Calu3 (cell line): ENCODE measurements around the gene RRAS2. TPM values are rescaled to one million over a fixed set of nuclear protein-coding genes. Genes with fewer than 3 reads are reported as not detected.

Experiments
- BruUV-seq: library from RNA; stranded (reverse); fragments of 400-500 nt; replicated peaks from 2 replicates; lab custom pipeline; 2021; lab: Mats Ljungman, UMichigan
- CTCF ChIA-PET: fragments of 300-600 bp; sonication (Branson Sonifier 250); formaldehyde crosslinking; loops from one replicate; lab custom pipeline; 2022; ENCODE audit warnings: antibody characterized with exemption; lab: Charles Lee
- DNase-seq: peaks from one replicate; pipeline ENCODE4 v3.0.0; 2022
- H3K27ac Mint-ChIP-seq: one replicate; pipeline ENCODE4 v1.8.0; 2022; ENCODE audit warnings: mixed read lengths; ENCODE audit not compliant: unreplicated experiment
- H3K27me3 Mint-ChIP-seq: one replicate; pipeline ENCODE4 v1.8.0; 2022; ENCODE audit warnings: mixed read lengths; ENCODE audit not compliant: unreplicated experiment
- H3K36me3 Mint-ChIP-seq: one replicate; pipeline ENCODE4 v1.8.0; 2022; ENCODE audit warnings: mild to moderate bottlenecking, moderate library complexity, mixed read lengths; ENCODE audit not compliant: insufficient read depth, unreplicated experiment
- H3K4me1 Mint-ChIP-seq: one replicate; pipeline ENCODE4 v1.8.0; 2022; ENCODE audit warnings: mild to moderate bottlenecking, low read depth, mixed read lengths; ENCODE audit not compliant: unreplicated experiment
- H3K4me3 Mint-ChIP-seq: one replicate; pipeline ENCODE4 v1.8.0; 2022; ENCODE audit warnings: mild to moderate bottlenecking, low read depth, moderate library complexity, mixed read lengths; ENCODE audit not compliant: unreplicated experiment
- H3K9me3 Mint-ChIP-seq: one replicate; pipeline ENCODE4 v1.8.0; 2022; ENCODE audit warnings: low read depth, mixed read lengths; ENCODE audit not compliant: unreplicated experiment
- intact Hi-C: fragments of 100-400 bp; cut with micrococcal nuclease; formaldehyde crosslinking; loops from one replicate; pipeline ENCODE4 v1.10.0; 2022; ENCODE audit not compliant: unreplicated experiment
- total RNA-seq: library from RNA; stranded (reverse); gene quantifications from 2 replicates; pipeline ENCODE4 v1.2.3, GENCODE V29; 2022
- TF ChIP-seq, protein P1 (sequence below): fragments of 200-600 bp; IDR thresholded peaks from one replicate; pipeline ENCODE4 v1.8.0; 2022; ENCODE audit warnings: antibody characterized with exemption; ENCODE audit not compliant: unreplicated experiment

RRAS2 gene
- total RNA-seq, 1 experiment from 2014 or later = 42.8 TPM

DNA sequence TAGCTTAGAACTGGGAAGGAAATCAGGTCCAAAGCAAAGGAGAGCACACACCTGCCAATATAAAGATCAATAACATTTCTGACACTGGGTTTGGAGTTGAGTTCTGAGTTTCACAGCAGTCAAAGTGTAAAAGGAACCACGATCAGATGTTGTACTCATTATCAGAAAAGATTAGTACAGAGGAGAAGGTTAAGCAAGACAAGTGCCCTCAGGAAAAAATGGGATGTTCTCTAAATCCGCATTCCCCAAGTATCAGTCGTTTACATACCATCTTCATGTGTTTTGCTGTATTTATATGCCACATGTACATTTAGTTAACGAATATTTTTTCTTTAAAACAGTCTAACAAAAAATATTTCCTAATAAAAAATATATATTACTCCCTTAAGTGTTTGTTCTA is 23.0 kb upstream of the RRAS2 start:
- TF ChIP-seq, protein P1, sequence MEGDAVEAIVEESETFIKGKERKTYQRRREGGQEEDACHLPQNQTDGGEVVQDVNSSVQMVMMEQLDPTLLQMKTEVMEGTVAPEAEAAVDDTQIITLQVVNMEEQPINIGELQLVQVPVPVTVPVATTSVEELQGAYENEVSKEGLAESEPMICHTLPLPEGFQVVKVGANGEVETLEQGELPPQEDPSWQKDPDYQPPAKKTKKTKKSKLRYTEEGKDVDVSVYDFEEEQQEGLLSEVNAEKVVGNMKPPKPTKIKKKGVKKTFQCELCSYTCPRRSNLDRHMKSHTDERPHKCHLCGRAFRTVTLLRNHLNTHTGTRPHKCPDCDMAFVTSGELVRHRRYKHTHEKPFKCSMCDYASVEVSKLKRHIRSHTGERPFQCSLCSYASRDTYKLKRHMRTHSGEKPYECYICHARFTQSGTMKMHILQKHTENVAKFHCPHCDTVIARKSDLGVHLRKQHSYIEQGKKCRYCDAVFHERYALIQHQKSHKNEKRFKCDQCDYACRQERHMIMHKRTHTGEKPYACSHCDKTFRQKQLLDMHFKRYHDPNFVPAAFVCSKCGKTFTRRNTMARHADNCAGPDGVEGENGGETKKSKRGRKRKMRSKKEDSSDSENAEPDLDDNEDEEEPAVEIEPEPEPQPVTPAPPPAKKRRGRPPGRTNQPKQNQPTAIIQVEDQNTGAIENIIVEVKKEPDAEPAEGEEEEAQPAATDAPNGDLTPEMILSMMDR = no peak
- no peak for DNase-seq
- peaks cover 6% of the 10 kb centered on the region for H3K36me3 Mint-ChIP-seq
- peak overlapping the region; percentile 85 for H3K4me3 Mint-ChIP-seq
- H3K4me1 Mint-ChIP-seq = peaks cover 10% of the 10 kb centered on the region
- H3K27ac Mint-ChIP-seq = no peak overlapping the region
- CTCF ChIA-PET = no interaction called here
- no peaks in the 10 kb centered on the region for H3K27me3 Mint-ChIP-seq
- intact Hi-C loops = no loop called here
- BruUV-seq = no TSS peak
- no peaks in the 10 kb centered on the region for H3K9me3 Mint-ChIP-seq

DNA sequence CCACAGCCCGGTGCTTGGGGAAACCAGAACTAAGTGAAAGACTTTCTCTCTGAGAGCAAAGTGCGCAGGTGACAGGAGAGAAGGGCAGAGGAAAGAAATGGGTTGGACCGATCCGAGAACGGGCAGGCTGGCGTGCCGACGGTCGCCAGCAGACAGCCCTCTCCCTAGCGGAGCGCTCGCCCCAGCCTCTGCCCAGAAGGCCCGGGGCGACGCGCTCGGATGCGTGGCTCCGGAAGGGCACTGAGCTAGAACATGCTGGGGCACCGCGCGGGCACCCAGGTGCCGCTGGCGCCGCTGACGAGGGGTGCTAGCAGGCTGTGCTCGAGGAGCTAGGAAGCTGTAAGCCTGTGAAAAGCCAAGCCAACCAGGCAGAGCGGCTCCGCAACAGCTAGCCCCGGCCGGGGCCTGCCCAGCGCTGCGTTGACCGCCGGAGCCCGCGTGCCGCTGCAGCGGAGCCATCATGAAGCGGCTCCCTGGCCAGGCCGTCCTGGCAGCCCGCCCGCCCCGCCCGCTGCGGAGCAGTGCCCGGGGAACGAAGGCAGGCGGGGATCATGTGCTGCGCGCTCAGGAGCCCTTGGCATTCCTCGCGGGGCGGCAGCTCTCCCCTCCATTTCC is 22.1 kb upstream of the RRAS2 start:
- Mint-ChIP-seq H3K9me3 (no peaks in the 10 kb centered on the region), H3K4me1 (peaks cover 16% of the 10 kb centered on the region), H3K4me3 (peak overlapping the region; percentile 85), H3K27ac (peak overlapping the region; percentile 56), H3K27me3 (no peaks in the 10 kb centered on the region), H3K36me3 (peaks cover 6% of the 10 kb centered on the region)
- BruUV-seq = no TSS peak
- TF ChIP-seq, protein P1 = peak; percentile 9
- CTCF ChIA-PET = interaction anchor here (0.6 to 0.7 kb wide), 2 partner anchors 62 to 75 kb away, joined by 3 read pairs; no protein-coding TSS in a partner anchor
- intact Hi-C loops = no loop called here
- DNase-seq = peak; percentile 67

DNA sequence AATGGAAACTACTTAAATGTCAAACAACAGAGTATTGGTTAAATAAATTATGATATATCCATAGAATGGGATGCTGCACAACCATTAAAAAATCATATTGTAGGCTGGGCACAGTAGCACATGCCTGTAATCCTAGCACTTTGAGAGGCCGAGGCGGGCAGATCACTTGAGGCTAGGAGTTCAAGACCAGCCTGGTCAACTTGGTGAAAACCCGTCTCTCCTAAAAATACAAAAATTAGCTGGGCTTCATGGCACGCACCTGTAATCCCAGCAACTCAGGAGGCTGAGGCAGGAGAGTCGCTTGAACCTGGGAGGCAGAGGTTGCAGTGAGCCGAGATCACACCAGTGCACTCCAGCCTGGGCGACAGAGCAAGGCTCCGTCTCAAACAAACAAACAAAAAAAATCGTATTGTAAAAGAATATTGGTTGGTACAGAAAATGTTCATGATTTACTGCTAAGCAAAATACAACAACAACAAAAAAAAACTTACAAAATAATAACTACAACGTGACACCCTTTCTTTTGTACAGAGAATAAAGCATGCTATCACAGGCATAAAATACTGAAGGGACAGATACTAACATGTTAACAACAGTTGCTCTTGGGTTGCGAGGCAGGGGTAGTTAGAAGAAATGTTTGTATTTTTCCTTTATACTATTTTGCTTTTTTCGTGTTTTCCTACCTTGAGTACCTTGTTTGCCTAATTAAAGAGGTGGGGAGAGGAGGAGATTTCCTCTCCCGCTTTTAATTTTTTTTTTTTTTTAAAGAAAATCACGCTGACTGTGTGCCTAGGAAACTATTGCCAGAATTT is 21.3 kb upstream of the RRAS2 start:
- Mint-ChIP-seq H3K27me3 (no peaks in the 10 kb centered on the region), H3K4me1 (peaks cover 16% of the 10 kb centered on the region), H3K9me3 (no peaks in the 10 kb centered on the region), H3K36me3 (peaks cover 6% of the 10 kb centered on the region), H3K4me3 (peak overlapping the region; percentile 85), H3K27ac (peak overlapping the region; percentile 56)
- no TSS peak for BruUV-seq
- intact Hi-C loops = no loop called here
- CTCF ChIA-PET = interaction anchor here (0.6 to 0.7 kb wide), 2 partner anchors 61 to 76 kb away, joined by 3 read pairs; no protein-coding TSS in a partner anchor
- no peak for DNase-seq
- TF ChIP-seq, protein P1 = no peak

DNA sequence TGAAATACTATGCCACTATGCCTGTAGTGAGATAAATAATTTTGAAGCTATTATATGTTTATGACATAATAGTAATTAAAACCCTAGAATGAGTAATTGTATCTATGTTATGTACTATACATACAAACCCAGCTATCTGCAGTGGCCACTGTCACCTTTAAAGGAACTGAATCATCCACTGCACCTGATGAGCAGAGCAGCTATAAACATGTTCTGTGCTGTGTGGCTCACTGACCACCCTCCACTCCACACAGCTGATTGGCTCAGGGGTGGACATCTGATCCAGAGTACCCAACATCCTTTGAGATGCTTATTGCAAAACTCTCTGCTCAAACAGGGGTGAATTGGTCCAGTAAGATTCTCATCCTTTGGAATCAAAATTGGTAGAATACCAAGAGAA is 19.2 kb upstream of the RRAS2 start:
- H3K4me1 Mint-ChIP-seq = peaks cover 27% of the 10 kb centered on the region
- no peaks in the 10 kb centered on the region for H3K27me3 Mint-ChIP-seq
- H3K27ac Mint-ChIP-seq = no peak overlapping the region
- CTCF ChIA-PET = no interaction called here
- peaks cover 6% of the 10 kb centered on the region for H3K36me3 Mint-ChIP-seq
- TF ChIP-seq, protein P1 = no peak
- no peak overlapping the region for H3K4me3 Mint-ChIP-seq
- no peak for DNase-seq
- no peaks in the 10 kb centered on the region for H3K9me3 Mint-ChIP-seq
- intact Hi-C loops = no loop called here
- BruUV-seq = no TSS peak
